ENCODE data around the gene GCNT1.

GRCh38 chr9:76490249-76490990 is 31.4 kb downstream of the GCNT1 start:
- no peak for TF ChIP-seq CTCF (IDR thresholded peaks at IDR 0.05)
- TF ChIP-seq POLR2AphosphoS5 (IDR thresholded peaks at IDR 0.05) = no peak
- no peak for TF ChIP-seq POLR2A (IDR thresholded peaks at IDR 0.05)
